OCI-LY7 (cell line): ENCODE data around the gene GJB3.

ENCODE experiments used
- CTCF ChIP-seq: fragments of 200-600 bp; sonication (generic); conservative IDR thresholded peaks from 2 replicates; pipeline ENCODE4 v1.5.1; 2014; ENCODE audit warnings: mild to moderate bottlenecking, antibody characterized with exemption, low read length, moderate library complexity, mixed read lengths
- EZH2phosphoT487 ChIP-seq: fragments of 200-600 bp; sonication (generic); IDR thresholded peaks from 2 replicates; pipeline ENCODE4 v1.6.1; 2018; ENCODE audit warnings: low read depth, borderline replicate concordance, mild to moderate bottlenecking, mixed run types, antibody characterized with exemption, low read length, moderate library complexity, mixed read lengths

- TF ChIP-seq CTCF (no peak), EZH2phosphoT487 (no peak)
Observed at GRCh38 chr1:34816778-34817177, 35.8 kb downstream of the GJB3 start.
